AG08395 (cell line): ENCODE results near the gene OLFM1.
"Not testable (repeated sequence)": the region's sequence is repeated elsewhere in the genome, so short reads cannot be mapped to it uniquely, and the experiment has no call there.

Experiments
- DNase-seq: peaks from one replicate; pipeline ENCODE4 v3.0.0; 2012; ENCODE audit warnings: mixed read lengths, low spot score

OLFM1 gene

GRCh38 chr9:135060461-135061116 lies 26.9 kb upstream of the OLFM1 start:
- DNase-seq, result no peak

GRCh38 chr9:135061441-135061840 lies 26.0 kb upstream of the OLFM1 start:
- no peak for DNase-seq

GRCh38 chr9:135062254-135062653 lies 25.2 kb upstream of the OLFM1 start:
- no peak for DNase-seq

- not testable (repeated sequence) for DNase-seq
These were observed 24.0 kb upstream of the OLFM1 start for GRCh38 chr9:135063466-135063865.

- DNase-seq, result not testable (repeated sequence)
These were observed 23.6 kb upstream of the OLFM1 start for GRCh38 chr9:135063888-135064287.

GRCh38 chr9:135065151-135065550 lies 22.3 kb upstream of the OLFM1 start:
- DNase-seq, result no peak

GRCh38 chr9:135065804-135066203 lies 21.7 kb upstream of the OLFM1 start:
- no peak for DNase-seq

GRCh38 chr9:135066291-135066690 lies 21.2 kb upstream of the OLFM1 start:
- no peak for DNase-seq

GRCh38 chr9:135067096-135067710 lies 20.3 kb upstream of the OLFM1 start:
- no peak for DNase-seq

GRCh38 chr9:135068776-135069415 lies 18.6 kb upstream of the OLFM1 start:
- DNase-seq, result no peak

- no peak for DNase-seq
These were observed 17.8 kb upstream of the OLFM1 start for GRCh38 chr9:135069558-135070197.

- DNase-seq, result no peak
These were observed 17.1 kb upstream of the OLFM1 start for GRCh38 chr9:135070198-135070951.

GRCh38 chr9:135070964-135071735 lies 16.3 kb upstream of the OLFM1 start:
- DNase-seq, result no peak

- no peak for DNase-seq
These were observed 14.3 kb upstream of the OLFM1 start for GRCh38 chr9:135073081-135073740.

GRCh38 chr9:135073741-135074305 lies 13.6 kb upstream of the OLFM1 start:
- no peak for DNase-seq

- no peak for DNase-seq
These were observed 12.9 kb upstream of the OLFM1 start for GRCh38 chr9:135074354-135075233.

GRCh38 chr9:135075234-135076142 lies 12.0 kb upstream of the OLFM1 start:
- DNase-seq, result peak; percentile 76

GRCh38 chr9:135076143-135076875 lies 11.2 kb upstream of the OLFM1 start:
- no peak for DNase-seq
